H1 (cell line): Measurements from ENCODE around the gene GREB1. TPM values are rescaled to one million over a fixed set of nuclear protein-coding genes. Genes with fewer than 3 reads are reported as not detected.

Source experiments
- BCL11A ChIP-seq, 2 experiments: IDR thresholded peaks; one replicate each; pipeline ENCODE4 v1.6.1; 2011; ENCODE audit warnings: low read depth in 2 of 2, low read length in 2 of 2, mild to moderate bottlenecking in 2 of 2
- CREB1 ChIP-seq: IDR thresholded peaks from 2 replicates; pipeline ENCODE4 v1.6.1; 2012; ENCODE audit warnings: inconsistent platforms
- JUN ChIP-seq: IDR thresholded peaks from 2 replicates; pipeline ENCODE4 v1.6.1; 2011; ENCODE audit warnings: low read depth, mild to moderate bottlenecking, improper control_type of control experiment, low read length
- KDM1A ChIP-seq: fragments of 200-600, 300-600 bp; sonication (generic); IDR thresholded peaks from 2 replicates; pipeline ENCODE4 v1.7.1; 2016; ENCODE audit warnings: mild to moderate bottlenecking, low read length, borderline replicate concordance
- MAFK ChIP-seq: IDR thresholded peaks from 2 replicates; pipeline ENCODE4 v1.6.1; 2012; ENCODE audit warnings: low read depth, mild to moderate bottlenecking, improper control_type of control experiment, low read length
- RBBP5 ChIP-seq: IDR thresholded peaks from 2 replicates; pipeline ENCODE4 v1.7.1; 2012; ENCODE audit warnings: low read depth, mild to moderate bottlenecking, inconsistent platforms, low read length, moderate library complexity, borderline replicate concordance
- SP4 ChIP-seq: IDR thresholded peaks from 2 replicates; pipeline ENCODE4 v1.6.1; 2012; ENCODE audit warnings: low read length, inconsistent platforms
- TEAD4 ChIP-seq: IDR thresholded peaks from 2 replicates; pipeline ENCODE4 v1.6.1; 2012; ENCODE audit warnings: low read depth, low read length, inconsistent platforms, mixed read lengths
- YY1 ChIP-seq: IDR thresholded peaks from 2 replicates; pipeline ENCODE4 v1.6.1; 2011; ENCODE audit warnings: low read depth, mild to moderate bottlenecking, low read length
- polyA plus RNA-seq, 7 experiments: library from polyadenylated mRNA; depleted of rRNA in 3 of 7; stranded (reverse) in 5 of 7; unstranded in 2 of 7; fragments of >200 nt in 5 of 7; fragments of 200-250 nt in 2 of 7; gene quantifications; 1 replicate in 5 of 7; 2 replicates in 1 of 7; 4 replicates in 1 of 7; pipeline versions ENCODE4 v1.2.1 to v1.2.3, GENCODE V29; 2011 to 2013; ENCODE audit warnings: missing spikeins in 2 of 7, mixed read lengths in 2 of 7
- total RNA-seq: library from RNA; stranded (reverse); fragmentation: NEBNext Ultra II Directional; extraction: Animal tissue kit (Norgen Biotek cat#: 25700); gene quantifications from 2 replicates; pipeline ENCODE4 v1.2.1, GENCODE V29; 2021
- TF ChIP-seq, protein P1 (sequence below), 3 experiments: IDR thresholded peaks; 1 replicate in 2 of 3; 2 replicates in 1 of 3; pipeline versions ENCODE4 v1.5.1 to v1.6.1; 2011; ENCODE audit warnings: low read length in 3 of 3, mild to moderate bottlenecking in 3 of 3, inconsistent platforms in 2 of 3, low read depth in 1 of 3, moderate library complexity in 1 of 3; ENCODE audit not compliant: insufficient read depth in 1 of 3; ENCODE audit errors: control extremely low read depth in 1 of 3

Gene GREB1
- total and polyA plus RNA-seq, 2 of the 8 experiments (the other 6 are each of a cell fraction or from before 2014, with no cell fraction given), result 7.9 to 43.4 TPM

DNA sequence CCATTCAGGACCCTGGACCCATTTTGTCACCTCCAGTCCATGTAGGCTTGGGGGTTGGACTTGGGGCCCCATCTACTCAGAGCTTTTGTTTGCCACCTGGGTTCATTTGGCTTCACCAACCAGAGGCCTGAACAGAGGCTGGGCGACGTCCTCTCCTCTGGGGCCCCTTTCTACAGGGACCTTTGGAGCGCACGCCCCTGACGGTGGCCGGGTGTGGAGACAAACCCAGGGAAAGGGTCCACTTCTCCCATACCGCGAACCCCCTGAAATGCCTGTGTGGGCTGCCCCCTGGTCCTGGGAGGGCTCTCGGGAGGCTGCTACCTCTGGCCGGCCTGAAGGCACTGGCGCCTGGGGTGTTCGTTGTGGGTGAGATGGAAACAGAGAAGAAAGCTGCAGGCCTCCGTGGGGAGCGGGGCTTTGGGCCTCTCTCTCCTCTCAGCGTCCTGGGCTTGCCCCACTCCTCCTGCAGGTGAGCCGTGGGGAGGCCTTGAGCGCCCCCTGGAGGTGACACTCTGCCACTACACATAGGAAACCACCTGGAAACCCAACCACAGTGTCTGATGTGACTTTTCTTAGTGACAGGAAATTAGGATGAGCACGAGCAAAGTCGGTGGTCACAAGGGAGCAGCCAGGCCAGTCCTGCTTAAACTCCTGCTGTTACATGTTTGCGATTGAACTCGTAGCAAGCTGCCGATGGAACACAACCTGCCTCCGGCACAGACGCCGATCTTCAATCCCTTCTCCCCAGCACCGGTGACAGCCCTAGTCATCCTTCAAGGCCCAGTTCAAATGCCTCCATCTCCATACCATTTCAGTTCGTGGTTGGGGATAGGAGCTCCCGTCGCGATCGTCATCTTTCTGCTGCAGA, 148.1 kb downstream of the GREB1 start (continued):
- TF ChIP-seq, protein P1, sequence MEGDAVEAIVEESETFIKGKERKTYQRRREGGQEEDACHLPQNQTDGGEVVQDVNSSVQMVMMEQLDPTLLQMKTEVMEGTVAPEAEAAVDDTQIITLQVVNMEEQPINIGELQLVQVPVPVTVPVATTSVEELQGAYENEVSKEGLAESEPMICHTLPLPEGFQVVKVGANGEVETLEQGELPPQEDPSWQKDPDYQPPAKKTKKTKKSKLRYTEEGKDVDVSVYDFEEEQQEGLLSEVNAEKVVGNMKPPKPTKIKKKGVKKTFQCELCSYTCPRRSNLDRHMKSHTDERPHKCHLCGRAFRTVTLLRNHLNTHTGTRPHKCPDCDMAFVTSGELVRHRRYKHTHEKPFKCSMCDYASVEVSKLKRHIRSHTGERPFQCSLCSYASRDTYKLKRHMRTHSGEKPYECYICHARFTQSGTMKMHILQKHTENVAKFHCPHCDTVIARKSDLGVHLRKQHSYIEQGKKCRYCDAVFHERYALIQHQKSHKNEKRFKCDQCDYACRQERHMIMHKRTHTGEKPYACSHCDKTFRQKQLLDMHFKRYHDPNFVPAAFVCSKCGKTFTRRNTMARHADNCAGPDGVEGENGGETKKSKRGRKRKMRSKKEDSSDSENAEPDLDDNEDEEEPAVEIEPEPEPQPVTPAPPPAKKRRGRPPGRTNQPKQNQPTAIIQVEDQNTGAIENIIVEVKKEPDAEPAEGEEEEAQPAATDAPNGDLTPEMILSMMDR (IDR thresholded peaks at IDR 0.05; ENCODE audit: control extremely low read depth in 1 of 3, insufficient read depth in 1 of 3, low read depth in 1 of 3, low read length in 3 of 3), result peak; percentile 86 to 96 (median 95)
- TF ChIP-seq MAFK (no peak), SP4 (no peak), JUN (no peak), TEAD4 (no peak), KDM1A (no peak), BCL11A (IDR thresholded peaks at IDR 0.05; ENCODE audit: low read depth in 2 of 2, low read length in 2 of 2) (no peak), RBBP5 (no peak), YY1 (no peak), CREB1 (0 out of 2 replicates have a peak, but pooled peaks have one; percentile 14)
